SK-N-SH (cell line): Measurements from ENCODE around the gene MALRD1. TPM values are rescaled to one million over a fixed set of nuclear protein-coding genes. Genes with fewer than 3 reads are reported as not detected.

ENCODE experiments used
- CTCF ChIA-PET: fragments of 300-600, 350-600 bp; formaldehyde crosslinking; extraction: SDS; loops from one replicate; lab custom pipeline; 2021; lab: Yijun Ruan, JAX
- POLR2A ChIA-PET: fragments of 350-600 bp; sonication (Branson Sonifier 250); formaldehyde crosslinking; extraction: SDS; loops from one replicate; lab custom pipeline; 2020; ENCODE audit warnings: antibody characterized with exemption, inconsistent platforms; lab: Yijun Ruan, JAX
- DNase-seq: peaks from one replicate; pipeline ENCODE4 v3.0.0; 2012
- H2AFZ ChIP-seq: fragments of 200-600 bp; sonication (generic); 2 replicates; pipeline ENCODE4 v1.8.1; 2016; ENCODE audit warnings: antibody characterized with exemption, mild to moderate bottlenecking, low read depth
- H3F3A ChIP-seq: fragments of 200-600 bp; sonication (generic); replicated peaks from 2 replicates; pipeline ENCODE3; 2016; ENCODE audit warnings: antibody characterized with exemption, mild to moderate bottlenecking; ENCODE audit not compliant: insufficient read depth
- H3K27ac ChIP-seq, 2 experiments: fragments of 200-500 bp in 1 of 2; fragments of 200-600 bp in 1 of 2; sonication (Bioruptor generic) in 1 of 2; sonication (generic), shearing (Covaris generic) in 1 of 2; 2 replicates each; pipeline versions ENCODE4 v1.5.1 to v1.6.1; 2014 to 2016; ENCODE audit warnings: low read depth in 2 of 2, inconsistent platforms in 1 of 2, low read length in 1 of 2, mild to moderate bottlenecking in 1 of 2, mixed read lengths in 1 of 2
- H3K27me3 ChIP-seq: fragments of 200-600 bp; sonication (generic), shearing (Covaris generic); 2 replicates; pipeline ENCODE4 v1.6.1; 2016; ENCODE audit warnings: mixed run types; ENCODE audit not compliant: insufficient read depth
- H3K36me3 ChIP-seq, 2 experiments: fragments of 200-500 bp in 1 of 2; fragments of 200-600 bp in 1 of 2; sonication (Bioruptor generic) in 1 of 2; sonication (generic) in 1 of 2; replicated peaks in 1 of 2; 2 replicates each; pipeline versions ENCODE3 to v1.5.1; 2014 to 2016; ENCODE audit warnings: low read length in 1 of 2, mild to moderate bottlenecking in 1 of 2; ENCODE audit not compliant: insufficient read depth in 2 of 2, control insufficient read depth in 1 of 2
- H3K4me1 ChIP-seq, 2 experiments: fragments of 200-500 bp in 1 of 2; fragments of 200-600 bp in 1 of 2; sonication (Bioruptor generic) in 1 of 2; sonication (generic), shearing (Covaris generic) in 1 of 2; 2 replicates each; pipeline versions ENCODE4 v1.5.1 to v1.6.1; 2014 to 2016; ENCODE audit warnings: low read depth in 1 of 2, low read length in 1 of 2, mixed run types in 1 of 2; ENCODE audit not compliant: insufficient read depth in 2 of 2, control insufficient read depth in 1 of 2
- H3K4me2 ChIP-seq: fragments of 200-600 bp; sonication (generic), shearing (Covaris generic); 2 replicates; pipeline ENCODE4 v1.6.1; 2017; ENCODE audit warnings: mixed run types
- H3K4me3 ChIP-seq, 2 experiments: fragments of 200-500 bp in 1 of 2; fragments of 200-600 bp in 1 of 2; sonication (Bioruptor generic) in 1 of 2; sonication (generic), shearing (Covaris generic) in 1 of 2; 2 replicates each; pipeline versions ENCODE4 v1.5.1 to v1.8.1; 2014 to 2016; ENCODE audit warnings: low read depth in 2 of 2, inconsistent platforms in 1 of 2, low read length in 1 of 2, mild to moderate bottlenecking in 1 of 2, mixed read lengths in 1 of 2, moderate library complexity in 1 of 2
- H3K79me2 ChIP-seq: fragments of 200-600 bp; sonication (generic); 2 replicates; pipeline ENCODE4 v1.8.1; 2017; ENCODE audit warnings: mild to moderate bottlenecking; ENCODE audit not compliant: insufficient read depth
- H3K9ac ChIP-seq: fragments of 200-600 bp; sonication (generic); 2 replicates; pipeline ENCODE4 v1.6.1; 2017; ENCODE audit warnings: mixed run types
- H3K9me2 ChIP-seq: fragments of 200-600 bp; sonication (generic); 2 replicates; pipeline ENCODE4 v1.6.1; 2017; ENCODE audit warnings: mixed run types
- H3K9me3 ChIP-seq: fragments of 200-600 bp; sonication (generic); 2 replicates; pipeline ENCODE4 v1.6.1; 2017; ENCODE audit warnings: mixed run types, mild to moderate bottlenecking, moderate library complexity
- H4K20me1 ChIP-seq: fragments of 200-600 bp; sonication (generic); 2 replicates; pipeline ENCODE4 v1.6.1; 2017; ENCODE audit warnings: mild to moderate bottlenecking, mixed run types; ENCODE audit not compliant: insufficient read depth
- CHD2 ChIP-seq: fragments of 150-350 bp; IDR thresholded peaks from 2 replicates; pipeline ENCODE4 v1.6.1; 2018; ENCODE audit warnings: low read length; ENCODE audit not compliant: partially characterized antibody
- ELF1 ChIP-seq: IDR thresholded peaks from 2 replicates; pipeline ENCODE4 v1.4.0; 2012
- EZH2phosphoT487 ChIP-seq: fragments of 200-600 bp; sonication (generic); IDR thresholded peaks from 2 replicates; pipeline ENCODE4 v1.6.1; 2017; ENCODE audit warnings: low read depth, mixed run types, mild to moderate bottlenecking, antibody characterized with exemption, moderate library complexity, borderline replicate concordance
- FOSL2 ChIP-seq: IDR thresholded peaks from 2 replicates; pipeline ENCODE4 v1.4.0; 2012; ENCODE audit warnings: low read depth, mild to moderate bottlenecking, moderate library complexity, borderline replicate concordance
- FOXJ3 ChIP-seq: sonication (generic); formaldehyde crosslinking; IDR thresholded peaks from 2 replicates; pipeline ENCODE4 v1.5.1; 2020; ENCODE audit warnings: mild to moderate bottlenecking, missing genetic modification reagents
- FOXM1 ChIP-seq: IDR thresholded peaks from 2 replicates; pipeline ENCODE4 v1.4.0; 2012; ENCODE audit warnings: low read depth, mild to moderate bottlenecking
- IRF3 ChIP-seq: fragments of 150-350 bp; IDR thresholded peaks from 2 replicates; pipeline ENCODE4 v1.6.1; 2016; ENCODE audit warnings: mild to moderate bottlenecking, low read depth, low read length
- MAX ChIP-seq: IDR thresholded peaks from 2 replicates; pipeline ENCODE4 v1.4.0; 2012; ENCODE audit warnings: low read depth
- MEF2A ChIP-seq: IDR thresholded peaks from 2 replicates; pipeline ENCODE4 v1.4.0; 2012; ENCODE audit warnings: low read depth, borderline replicate concordance
- NFIC ChIP-seq: IDR thresholded peaks from 2 replicates; pipeline ENCODE4 v1.4.0; 2012; ENCODE audit warnings: borderline replicate concordance
- NRF1 ChIP-seq: IDR thresholded peaks from 2 replicates; pipeline ENCODE4 v1.6.1; 2012; ENCODE audit warnings: low read depth, mild to moderate bottlenecking, low read length
- POLR2AphosphoS5 ChIP-seq: IDR thresholded peaks from 2 replicates; pipeline ENCODE4 v1.6.1; 2012; ENCODE audit warnings: low read depth, low read length
- RAD21 ChIP-seq: IDR thresholded peaks from 2 replicates; pipeline ENCODE4 v1.6.1; 2012; ENCODE audit warnings: mild to moderate bottlenecking, low read length
- RCOR1 ChIP-seq: fragments of 150-350 bp; IDR thresholded peaks from 2 replicates; pipeline ENCODE4 v1.6.1; 2017; ENCODE audit warnings: antibody characterized with exemption, low read length
- REST ChIP-seq: IDR thresholded peaks from 2 replicates; pipeline ENCODE4 v1.6.1; 2012; ENCODE audit warnings: mild to moderate bottlenecking, low read depth, low read length, moderate library complexity
- WGBS: methylation state at CpG from one replicate; pipeline ENCODE4 v1.1.6; 2017; ENCODE audit warnings: low lambda C conversion rate; 5-methylcytosine and 5-hydroxymethylcytosine counted together
- polyA plus RNA-seq, 3 experiments: library from polyadenylated mRNA; depleted of rRNA; stranded (reverse); fragments of >200 nt; gene quantifications; 2 replicates each; pipeline ENCODE4 v1.2.3, GENCODE V29; 2012
- TF ChIP-seq, protein P1 (sequence below): IDR thresholded peaks from 2 replicates; pipeline ENCODE4; 2012
- TF ChIP-seq, protein P2 (sequence below): IDR thresholded peaks from 2 replicates; pipeline ENCODE4 v1.4.0; 2012; ENCODE audit warnings: low read depth, borderline replicate concordance

The MALRD1 gene
- polyA plus RNA-seq, 1 of the 3 experiments (the other 2 are of a cell fraction), result not detected

GRCh38 chr10:19256331-19256730, 207.7 kb downstream of the MALRD1 start:
- DNase-seq, result no peak
- H3F3A ChIP-seq, result no peaks in the 10 kb centered on the region
- H3K4me3 ChIP-seq, result no peak overlapping the region
- H3K36me3 ChIP-seq, result no peaks in the 10 kb centered on the region
- no peaks in the 10 kb centered on the region for H3K9me3 ChIP-seq
- H3K27me3 ChIP-seq, result no peaks in the 10 kb centered on the region
- H3K9ac ChIP-seq, result no peak overlapping the region
- H3K9me2 ChIP-seq, result no peaks in the 10 kb centered on the region
- CTCF ChIA-PET, result no interaction called here
- WGBS, result 18% methylated on average over 1 of the region's 1 CpG
- POLR2A ChIA-PET, result no interaction called here
- no peaks in the 10 kb centered on the region for H4K20me1 ChIP-seq
- no peak overlapping the region for H2AFZ ChIP-seq
- TF ChIP-seq CHD2 (no peak), NFIC (no peak), REST (no peak)
- TF ChIP-seq, protein P1, sequence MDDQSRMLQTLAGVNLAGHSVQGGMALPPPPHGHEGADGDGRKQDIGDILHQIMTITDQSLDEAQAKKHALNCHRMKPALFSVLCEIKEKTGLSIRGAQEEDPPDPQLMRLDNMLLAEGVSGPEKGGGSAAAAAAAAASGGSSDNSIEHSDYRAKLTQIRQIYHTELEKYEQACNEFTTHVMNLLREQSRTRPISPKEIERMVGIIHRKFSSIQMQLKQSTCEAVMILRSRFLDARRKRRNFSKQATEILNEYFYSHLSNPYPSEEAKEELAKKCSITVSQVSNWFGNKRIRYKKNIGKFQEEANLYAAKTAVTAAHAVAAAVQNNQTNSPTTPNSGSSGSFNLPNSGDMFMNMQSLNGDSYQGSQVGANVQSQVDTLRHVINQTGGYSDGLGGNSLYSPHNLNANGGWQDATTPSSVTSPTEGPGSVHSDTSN, result no peak
- no peaks in the 10 kb centered on the region for H3K79me2 ChIP-seq
- H3K27ac ChIP-seq, result no peak overlapping the region
- H3K4me1 ChIP-seq, result no peaks in the 10 kb centered on the region; a peak in 1 of 4 replicates
- no peak overlapping the region for H3K4me2 ChIP-seq

DNA sequence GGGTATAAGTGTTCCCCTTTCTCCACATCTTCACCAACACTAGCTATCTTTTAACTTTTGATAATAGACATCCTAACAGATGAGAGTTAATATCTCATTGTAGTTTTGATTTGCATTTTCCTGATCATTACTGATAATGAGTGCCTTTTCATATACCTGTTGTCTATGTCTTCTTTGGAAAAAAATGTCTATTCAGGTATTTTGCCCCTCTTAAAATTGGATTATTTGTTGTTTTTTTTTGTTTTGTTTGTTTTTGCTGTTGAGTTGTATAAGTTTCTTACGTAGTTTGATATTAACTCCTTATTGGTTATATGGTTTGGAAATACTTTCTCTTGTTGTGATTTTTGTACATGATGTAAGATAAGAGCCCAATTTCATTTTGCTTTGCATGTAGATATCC, 214.7 kb downstream of the MALRD1 start:
- ChIA-PET CTCF (no interaction called here), POLR2A (no interaction called here)
- H2AFZ ChIP-seq, result no peak overlapping the region
- no peaks in the 10 kb centered on the region for H3F3A ChIP-seq
- 4% methylated on average over 1 of the region's 1 CpG for WGBS
- no peaks in the 10 kb centered on the region for H3K9me2 ChIP-seq
- H3K4me2 ChIP-seq, result no peak overlapping the region
- H3K9me3 ChIP-seq, result 0 out of 2 replicates have a peak, but pooled peaks cover 4% of the 10 kb centered on the region
- no peak overlapping the region for H3K9ac ChIP-seq
- H3K4me1 ChIP-seq, result no peaks in the 10 kb centered on the region
- no peaks in the 10 kb centered on the region for H4K20me1 ChIP-seq
- no peak overlapping the region for H3K27ac ChIP-seq
- TF ChIP-seq NRF1 (no peak), FOSL2 (no peak), MAX (no peak), ELF1 (no peak), RCOR1 (no peak), CHD2 (no peak), FOXJ3 (CRISPR knock-in tag) (no peak), FOXM1 (no peak), MEF2A (no peak), RAD21 (no peak), EZH2phosphoT487 (no peak), IRF3 (no peak), POLR2AphosphoS5 (no peak)
- TF ChIP-seq, protein P1, result no peak
- TF ChIP-seq, protein P2, sequence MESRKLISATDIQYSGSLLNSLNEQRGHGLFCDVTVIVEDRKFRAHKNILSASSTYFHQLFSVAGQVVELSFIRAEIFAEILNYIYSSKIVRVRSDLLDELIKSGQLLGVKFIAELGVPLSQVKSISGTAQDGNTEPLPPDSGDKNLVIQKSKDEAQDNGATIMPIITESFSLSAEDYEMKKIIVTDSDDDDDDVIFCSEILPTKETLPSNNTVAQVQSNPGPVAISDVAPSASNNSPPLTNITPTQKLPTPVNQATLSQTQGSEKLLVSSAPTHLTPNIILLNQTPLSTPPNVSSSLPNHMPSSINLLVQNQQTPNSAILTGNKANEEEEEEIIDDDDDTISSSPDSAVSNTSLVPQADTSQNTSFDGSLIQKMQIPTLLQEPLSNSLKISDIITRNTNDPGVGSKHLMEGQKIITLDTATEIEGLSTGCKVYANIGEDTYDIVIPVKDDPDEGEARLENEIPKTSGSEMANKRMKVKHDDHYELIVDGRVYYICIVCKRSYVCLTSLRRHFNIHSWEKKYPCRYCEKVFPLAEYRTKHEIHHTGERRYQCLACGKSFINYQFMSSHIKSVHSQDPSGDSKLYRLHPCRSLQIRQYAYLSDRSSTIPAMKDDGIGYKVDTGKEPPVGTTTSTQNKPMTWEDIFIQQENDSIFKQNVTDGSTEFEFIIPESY, result no peak
- no peaks in the 10 kb centered on the region for H3K79me2 ChIP-seq
- H3K27me3 ChIP-seq, result no peaks in the 10 kb centered on the region
- no peak overlapping the region for H3K4me3 ChIP-seq
- H3K36me3 ChIP-seq, result no peaks in the 10 kb centered on the region
- no peak for DNase-seq
